Inferior parietal cortex (tissue), 1 donor: ENCODE results near the gene PTCRA.
"Not testable (repeated sequence)": the region's sequence is repeated elsewhere in the genome, so short reads cannot be mapped to it uniquely, and the experiment has no call there.

Source experiments
- DNase-seq: peaks from one replicate; pipeline ENCODE4 v3.0.0-alpha.2; 2016; ENCODE audit errors: extremely low spot score

PTCRA gene

DNA sequence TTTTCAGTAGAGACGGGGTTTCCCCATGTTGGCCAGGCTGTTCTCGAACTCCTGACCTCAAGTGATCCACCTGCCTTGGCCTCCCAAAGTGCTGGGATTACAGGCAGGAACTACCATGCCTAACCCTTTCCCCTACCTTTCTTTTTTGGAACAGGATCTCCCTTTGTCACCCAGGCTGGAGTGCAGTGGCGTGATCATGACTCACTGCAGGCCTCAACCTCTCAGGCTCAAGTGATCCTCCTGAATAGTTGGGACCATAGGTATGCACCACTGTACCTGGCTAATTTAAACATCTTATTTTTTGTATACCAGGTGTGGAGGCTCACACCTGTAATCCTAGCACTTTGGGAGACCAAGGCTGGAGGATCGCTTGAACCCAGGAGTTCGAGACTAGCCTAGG lies 25.5 kb downstream of the PTCRA start:
- not testable (repeated sequence) for DNase-seq

DNA sequence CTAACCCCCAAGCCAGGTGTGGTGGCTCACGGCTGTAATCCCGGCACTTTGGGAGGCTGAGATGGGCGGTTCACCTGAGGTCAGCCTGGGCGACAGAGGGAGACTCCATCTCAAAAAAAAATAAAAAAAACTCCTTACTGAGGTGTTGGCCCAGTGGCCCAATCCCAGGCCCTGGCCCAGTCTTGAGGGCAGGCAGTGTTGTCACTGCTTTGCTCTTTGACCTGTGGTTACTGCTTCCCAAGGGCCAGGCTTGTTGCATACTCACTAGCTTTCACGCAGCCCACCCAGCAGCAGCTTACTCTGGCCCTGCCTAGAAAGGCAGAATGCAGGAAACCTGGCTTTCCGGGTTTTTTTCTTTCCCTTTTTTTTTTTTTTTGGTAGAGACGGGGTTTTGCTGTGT lies 26.6 kb downstream of the PTCRA start:
- no peak for DNase-seq

DNA sequence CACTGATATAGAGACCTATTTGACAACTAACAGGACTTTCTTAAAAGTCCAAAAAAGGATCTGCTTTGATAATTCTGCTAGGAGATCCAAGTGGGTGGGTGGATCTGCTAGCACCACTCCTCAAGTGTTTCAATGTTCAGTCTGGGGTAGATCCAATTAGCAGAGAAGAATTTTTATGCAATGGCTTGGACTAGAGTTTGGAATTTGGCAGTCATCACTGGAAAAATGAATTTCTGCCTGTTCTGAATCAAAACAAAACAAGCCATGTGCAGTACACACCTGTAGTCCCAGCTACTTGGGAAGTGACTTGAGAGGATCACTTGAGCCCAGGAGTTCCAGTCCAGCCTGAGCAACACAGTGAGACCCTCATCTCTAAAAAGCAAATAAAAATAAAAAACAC lies 32.1 kb downstream of the PTCRA start:
- DNase-seq = no peak

DNA sequence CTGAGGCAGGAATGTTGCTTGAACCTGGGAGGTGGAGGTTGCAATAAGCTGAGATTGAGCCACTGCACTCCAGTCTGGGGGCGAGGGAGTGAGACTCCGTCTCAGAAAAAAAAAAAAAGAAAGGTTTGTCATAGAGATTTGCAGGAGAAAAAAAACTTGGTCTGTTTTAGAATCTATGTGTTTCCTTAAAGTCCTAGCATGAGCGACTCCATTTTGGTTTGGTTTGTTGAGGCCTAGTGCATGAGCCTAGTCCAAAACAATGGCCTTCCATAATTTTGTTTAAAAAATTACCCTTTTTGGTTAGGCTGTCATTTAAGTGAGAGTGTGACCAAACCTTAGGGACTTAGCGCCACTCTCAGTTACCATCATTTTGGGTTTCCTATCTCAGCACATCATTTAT lies 36.5 kb downstream of the PTCRA start:
- no peak for DNase-seq

DNA sequence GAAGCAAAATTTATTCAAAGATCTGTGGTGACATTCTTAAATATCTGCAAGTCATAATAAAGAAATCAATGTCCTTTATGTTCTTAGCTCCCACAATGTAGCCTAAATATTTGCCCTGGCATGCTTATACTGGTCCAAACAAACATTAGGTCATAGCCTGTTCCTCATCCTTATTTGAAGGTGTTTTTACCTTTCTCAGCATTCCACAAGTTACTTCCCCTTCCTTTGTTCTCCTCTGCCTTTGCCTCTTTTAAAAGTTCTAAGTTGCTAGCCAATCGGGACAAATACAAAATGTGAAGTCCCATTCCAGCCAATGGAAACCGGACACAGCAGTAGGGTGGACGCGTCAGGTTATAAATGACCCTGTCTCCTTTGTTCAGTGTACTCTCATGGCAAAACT lies 38.6 kb downstream of the PTCRA start:
- not testable (repeated sequence) for DNase-seq

DNA sequence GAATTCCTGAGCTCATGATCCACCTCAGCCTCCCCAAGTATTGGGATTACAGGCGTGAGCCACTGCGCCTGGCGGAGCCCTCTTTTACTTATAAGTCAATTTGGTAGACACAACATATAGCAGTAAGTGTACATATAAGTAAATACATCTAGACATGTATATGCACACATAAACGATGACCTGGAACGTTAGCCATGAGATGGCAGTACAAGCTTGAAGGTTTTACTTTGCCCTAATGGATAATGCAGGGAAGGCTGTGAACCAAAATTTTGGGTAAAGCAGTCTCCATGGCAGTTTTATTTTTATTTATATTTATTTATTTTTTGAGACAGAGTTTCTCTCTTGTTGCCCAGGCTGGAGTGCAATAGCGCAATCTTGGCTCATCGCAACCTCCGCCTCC lies 42.3 kb downstream of the PTCRA start:
- DNase-seq = no peak

DNA sequence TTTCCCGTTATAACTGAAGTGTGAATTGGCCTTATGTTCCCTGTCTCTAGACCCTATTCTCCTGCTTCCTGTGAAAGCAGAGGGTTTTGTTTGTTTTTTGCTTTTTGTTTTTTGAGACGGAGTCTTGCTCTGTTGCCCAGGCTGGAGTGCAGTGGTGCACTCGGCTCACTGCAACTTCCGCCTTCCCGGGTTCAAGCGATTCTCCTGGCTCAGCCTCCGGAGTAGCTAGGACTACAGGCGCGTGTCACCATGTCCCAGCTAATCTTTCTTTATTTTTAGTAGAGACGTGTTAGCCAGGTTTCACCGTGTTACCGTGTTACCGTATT lies 44.0 kb downstream of the PTCRA start:
- DNase-seq = no peak

DNA sequence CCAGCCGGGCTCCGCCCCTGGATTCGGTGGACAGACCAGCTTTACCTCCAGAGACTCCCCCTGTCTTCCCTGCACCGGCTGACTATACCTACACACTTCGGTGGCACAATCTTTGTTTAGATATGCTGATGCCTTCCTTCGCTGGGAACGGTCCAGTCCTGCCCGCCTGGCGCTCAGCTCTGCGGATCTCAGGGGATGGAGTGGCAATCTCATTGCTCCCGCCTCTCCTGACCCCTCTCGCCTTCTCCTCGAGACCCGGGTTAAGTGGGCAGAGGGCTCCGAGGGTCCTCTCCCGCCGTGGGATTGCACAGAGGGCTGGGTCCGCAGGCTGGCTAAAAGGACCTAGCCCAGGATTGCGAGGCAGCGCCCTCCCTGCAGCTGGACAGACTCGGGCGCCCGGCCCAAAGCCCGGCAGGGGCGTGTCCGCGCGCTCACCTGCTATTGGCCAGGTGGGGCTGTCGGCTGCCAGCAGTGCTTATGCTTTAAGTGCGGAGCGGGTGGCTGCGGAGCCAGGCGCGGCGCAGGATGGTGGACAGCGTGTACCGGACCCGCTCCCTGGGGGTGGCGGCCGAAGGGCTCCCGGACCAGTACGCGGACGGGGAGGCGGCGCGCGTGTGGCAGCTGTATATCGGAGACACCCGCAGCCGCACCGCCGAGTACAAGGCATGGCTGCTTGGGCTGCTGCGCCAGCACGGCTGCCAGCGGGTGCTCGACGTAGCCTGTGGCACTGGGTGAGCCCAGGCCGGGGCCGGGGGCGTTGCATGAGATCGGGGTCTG lies 44.6 kb downstream of the PTCRA start, which contains the start of gene GNMT:
TSS of gene GNMT (plus strand) at position 512 of the 777 bp plus-strand sequence. CDS start at position 526, 14 bp downstream.
- no peak for DNase-seq

DNA sequence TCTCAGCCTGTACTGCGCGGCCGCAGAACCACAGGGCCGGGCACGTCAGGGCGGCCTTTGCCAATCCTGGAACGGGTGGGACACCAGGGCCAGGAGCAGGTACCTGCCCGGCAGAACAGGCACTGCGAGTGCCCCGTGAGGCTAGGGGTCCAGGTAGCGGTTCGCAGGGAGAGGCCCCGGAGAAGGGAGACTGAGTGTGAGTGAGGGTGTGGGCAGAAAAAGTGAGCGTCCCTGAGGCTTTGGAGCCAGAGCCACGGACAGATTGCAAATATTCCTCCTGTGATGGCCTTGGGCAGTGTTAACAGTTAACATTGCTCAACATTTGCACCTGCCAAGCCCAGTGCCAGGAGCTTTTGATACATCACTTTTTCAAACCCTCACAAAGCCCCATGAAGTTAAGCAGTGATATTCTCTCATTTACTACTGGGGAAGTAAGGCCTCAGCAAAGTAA lies 45.2 kb downstream of the PTCRA start:
- no peak for DNase-seq

DNA sequence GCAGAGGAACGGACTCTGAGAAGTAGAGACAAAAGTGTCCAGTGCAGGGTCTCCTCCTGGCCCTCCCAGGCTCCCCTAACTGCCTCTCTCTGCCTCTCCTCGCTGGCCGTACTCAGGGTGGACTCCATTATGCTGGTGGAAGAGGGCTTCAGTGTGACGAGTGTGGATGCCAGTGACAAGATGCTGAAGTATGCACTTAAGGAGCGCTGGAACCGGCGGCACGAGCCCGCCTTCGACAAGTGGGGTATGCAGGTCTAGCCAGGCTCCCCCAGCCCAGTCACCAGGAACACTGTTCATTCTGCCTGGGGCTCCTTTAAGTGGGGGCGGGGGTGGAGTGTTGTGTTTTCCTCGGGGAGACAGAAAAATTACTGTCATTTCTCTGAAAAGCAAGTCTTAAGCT lies 46.2 kb downstream of the PTCRA start:
- DNase-seq = no peak

DNA sequence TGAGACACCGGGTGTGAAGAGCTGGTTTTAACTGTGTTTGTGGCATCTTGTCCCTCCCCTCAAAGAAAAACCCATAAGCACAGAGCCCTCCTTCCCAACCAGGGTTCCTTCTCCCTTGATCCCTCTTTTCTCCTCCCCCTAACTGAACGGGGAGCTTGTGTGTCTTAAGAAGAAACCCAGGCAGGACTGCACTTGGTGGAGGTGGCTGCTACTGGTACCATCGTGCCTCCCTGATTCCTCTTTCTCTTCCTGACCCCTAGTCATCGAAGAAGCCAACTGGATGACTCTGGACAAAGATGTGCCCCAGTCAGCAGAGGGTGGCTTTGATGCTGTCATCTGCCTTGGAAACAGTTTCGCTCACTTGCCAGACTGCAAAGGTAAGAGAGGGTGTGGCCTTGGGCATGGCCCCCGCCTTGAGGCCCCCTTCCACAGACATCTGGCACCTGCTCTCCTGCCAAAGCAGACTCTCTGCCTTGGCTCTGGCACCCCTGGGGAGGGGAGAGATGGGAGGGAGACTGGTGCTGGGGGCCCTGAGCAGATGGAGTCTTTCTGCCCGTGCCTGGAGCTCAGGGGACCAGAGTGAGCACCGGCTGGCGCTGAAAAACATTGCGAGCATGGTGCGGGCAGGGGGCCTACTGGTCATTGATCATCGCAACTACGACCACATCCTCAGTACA lies 46.8 kb downstream of the PTCRA start:
- DNase-seq = no peak

DNA sequence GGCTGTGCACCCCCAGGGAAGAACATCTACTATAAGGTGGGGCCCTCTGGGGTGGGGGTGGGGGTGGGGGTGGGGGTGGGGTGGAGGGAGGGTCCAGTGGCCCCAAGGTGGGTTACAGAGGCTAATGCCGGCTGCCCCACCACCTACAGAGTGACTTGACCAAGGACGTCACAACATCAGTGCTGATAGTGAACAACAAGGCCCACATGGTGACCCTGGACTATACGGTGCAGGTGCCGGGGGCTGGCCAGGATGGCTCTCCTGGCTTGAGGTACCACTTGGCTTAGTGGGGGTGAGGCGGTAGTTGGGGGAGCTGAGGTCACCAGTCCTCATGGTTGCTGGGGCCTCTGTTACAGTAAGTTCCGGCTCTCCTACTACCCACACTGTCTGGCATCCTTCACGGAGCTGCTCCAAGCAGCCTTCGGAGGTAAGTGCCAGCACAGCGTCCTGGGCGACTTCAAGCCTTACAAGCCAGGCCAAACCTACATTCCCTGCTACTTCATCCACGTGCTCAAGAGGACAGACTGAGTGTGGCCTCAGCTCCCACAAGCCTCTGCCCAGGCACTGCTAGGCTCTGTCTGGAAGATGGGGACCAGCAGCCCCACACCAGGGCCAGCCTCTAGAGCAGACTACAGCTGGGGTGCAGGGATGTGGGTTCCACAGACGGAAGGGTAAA lies 47.5 kb downstream of the PTCRA start:
- no peak for DNase-seq

DNA sequence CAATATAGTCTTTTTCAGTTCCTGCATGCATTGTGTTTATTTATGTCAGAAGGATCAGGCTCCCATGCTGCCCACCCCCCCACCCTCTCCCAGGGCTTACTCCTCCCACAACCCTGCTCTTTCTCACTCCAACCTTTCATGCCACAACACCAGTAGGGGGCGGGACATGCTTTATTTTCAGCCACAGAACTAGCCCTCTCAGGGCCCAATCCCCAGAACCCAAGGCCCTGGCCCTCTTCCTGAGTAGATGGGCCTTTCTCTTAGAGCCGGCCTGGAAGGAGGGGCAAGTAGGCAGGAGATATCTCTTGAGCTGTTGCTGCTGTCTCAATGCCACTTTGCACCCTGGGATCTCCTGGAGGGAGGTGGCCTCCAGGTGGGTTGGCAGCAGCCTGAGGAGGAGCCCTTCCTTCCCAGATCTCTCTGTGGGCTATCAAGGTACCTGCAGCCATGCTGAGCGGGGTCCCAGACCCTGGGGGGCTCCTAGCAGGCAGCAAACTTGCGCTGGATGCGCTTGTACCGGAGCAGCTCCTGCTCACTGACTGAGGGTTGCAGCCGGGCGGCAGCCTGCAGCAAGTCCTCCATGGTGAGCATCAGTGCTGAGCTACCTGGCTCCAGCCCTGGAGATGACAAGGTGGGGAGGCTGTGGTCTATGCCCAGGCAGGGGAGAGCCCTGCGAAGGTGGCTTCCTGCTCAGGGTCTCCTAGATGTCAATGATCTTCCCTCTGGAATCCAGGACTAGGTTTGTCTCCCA lies 48.2 kb downstream of the PTCRA start:
- DNase-seq = no peak

DNA sequence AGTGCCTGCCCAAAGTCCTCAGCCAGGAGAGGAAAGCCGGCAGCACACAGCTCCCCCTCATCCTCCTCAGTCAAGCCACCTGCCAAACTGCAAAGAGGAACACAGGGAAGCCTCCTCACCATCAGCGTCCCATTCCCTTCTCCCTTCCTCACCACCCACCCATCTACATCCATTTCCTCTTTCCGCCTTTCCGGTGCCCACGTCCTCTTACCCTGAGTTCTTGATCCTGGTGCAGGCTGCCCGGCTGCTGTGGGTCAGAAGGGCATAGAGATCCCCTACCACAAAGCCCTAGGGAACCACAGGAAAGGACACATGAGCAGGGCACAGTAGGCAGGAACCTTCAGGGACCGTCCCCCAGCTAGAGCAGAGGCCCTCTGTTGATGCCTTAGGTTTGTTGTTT lies 50.7 kb downstream of the PTCRA start:
- DNase-seq = no peak

DNA sequence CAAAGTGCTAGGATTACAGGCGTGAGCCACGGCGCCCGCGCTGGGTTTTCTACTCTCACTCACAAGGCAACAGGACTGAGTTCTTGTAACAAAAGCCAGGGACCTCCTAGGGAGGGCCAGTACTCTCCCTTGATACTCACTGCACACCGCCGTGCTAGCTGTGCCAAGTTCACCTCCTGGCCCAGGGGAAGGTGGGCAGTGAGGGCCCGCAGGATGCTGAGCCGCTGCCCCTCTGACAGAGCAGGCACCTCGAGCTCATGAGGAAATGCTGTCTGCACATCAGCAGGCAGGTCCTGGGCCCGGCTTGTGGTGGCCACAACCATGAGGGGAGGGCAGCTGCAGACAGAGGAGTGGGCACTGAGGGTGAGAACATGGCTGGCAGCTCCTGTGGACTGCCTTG lies 51.4 kb downstream of the PTCRA start:
- no peak for DNase-seq

DNA sequence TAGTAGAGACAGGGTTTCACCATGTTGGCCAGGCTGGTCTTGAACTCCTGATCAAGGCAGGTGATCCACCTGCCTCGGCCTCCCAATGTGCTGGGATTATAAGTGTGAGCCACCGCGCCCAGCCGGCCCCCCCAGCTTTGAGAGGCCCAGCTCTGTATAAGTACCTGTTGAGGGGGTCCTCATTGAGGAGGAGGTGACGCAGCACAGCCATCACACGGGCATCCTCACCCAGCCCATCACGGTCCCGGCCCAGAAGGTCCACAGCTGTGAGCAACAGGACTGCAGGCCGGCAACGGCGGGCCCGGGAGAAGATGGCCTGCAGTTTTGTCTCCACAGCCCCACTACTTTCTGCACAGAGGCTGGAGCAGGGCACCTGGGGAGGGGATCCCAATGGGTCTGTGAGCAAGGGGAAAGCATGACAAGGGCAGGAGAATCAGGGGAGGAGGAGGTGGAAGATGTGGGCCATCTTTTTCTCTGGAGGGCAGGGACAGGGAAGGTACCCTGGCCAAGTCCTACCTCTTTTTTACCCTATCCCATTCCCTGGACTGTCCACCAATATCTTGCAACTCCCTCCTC lies 52.4 kb downstream of the PTCRA start:
- DNase-seq = no peak

DNA sequence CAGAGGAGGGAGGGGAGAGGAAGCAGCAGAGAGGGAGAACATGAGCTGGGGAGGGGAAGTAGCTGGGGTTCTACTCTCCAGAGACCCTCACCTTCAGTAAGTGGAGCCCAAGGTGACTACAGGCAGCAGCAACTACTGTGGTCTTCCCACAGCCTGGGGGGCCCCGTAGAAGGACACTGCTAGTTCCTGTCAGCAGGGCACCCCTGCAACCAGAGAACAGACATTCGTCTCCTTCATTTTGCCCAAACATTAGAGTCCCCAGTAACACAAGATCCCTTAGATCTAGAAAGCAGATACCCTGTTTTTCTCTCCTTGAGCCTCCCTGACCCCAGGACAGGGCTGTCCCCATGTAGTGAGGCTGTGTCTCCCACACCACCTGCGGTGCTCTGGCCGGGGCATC lies 52.9 kb downstream of the PTCRA start:
- DNase-seq = no peak

DNA sequence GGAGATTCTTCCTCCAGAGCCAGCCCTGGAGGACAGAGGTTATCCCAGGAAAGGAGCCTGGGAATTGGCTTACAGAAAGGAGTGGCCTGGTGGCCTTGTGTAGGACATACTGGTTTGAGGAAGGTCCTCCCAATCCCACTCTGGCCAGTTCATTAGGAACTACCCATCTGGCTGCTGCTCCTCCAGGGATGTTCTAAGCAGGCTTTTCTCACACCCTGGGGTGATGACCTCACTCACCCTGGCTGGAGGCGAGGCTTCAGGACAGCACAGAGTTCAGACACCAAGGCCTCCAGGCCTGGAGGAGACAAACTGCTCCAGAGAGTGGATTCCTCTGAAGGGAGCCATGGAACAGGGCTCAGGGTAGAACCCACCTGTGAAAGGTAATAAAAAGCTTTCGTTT lies 53.6 kb downstream of the PTCRA start:
- no peak for DNase-seq

DNA sequence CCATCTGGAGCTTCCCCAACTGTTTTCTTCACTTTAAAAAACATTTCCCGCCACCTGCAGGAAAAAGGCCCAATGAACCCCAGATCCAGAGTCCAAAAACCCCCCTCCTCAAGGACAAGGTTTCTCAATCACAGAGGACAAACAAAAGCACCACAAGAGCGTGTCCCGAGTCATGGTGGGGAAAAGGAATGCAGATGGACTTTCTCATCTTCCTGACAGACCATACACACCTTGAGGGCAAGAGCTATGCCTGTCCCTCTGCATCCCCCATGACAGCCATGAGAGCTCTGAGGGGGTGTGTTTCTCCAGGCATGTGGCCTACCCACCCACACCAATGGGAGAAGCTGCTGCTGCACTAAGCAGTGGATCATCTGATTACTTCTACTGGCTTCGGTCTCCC lies 54.1 kb downstream of the PTCRA start:
- DNase-seq = no peak

DNA sequence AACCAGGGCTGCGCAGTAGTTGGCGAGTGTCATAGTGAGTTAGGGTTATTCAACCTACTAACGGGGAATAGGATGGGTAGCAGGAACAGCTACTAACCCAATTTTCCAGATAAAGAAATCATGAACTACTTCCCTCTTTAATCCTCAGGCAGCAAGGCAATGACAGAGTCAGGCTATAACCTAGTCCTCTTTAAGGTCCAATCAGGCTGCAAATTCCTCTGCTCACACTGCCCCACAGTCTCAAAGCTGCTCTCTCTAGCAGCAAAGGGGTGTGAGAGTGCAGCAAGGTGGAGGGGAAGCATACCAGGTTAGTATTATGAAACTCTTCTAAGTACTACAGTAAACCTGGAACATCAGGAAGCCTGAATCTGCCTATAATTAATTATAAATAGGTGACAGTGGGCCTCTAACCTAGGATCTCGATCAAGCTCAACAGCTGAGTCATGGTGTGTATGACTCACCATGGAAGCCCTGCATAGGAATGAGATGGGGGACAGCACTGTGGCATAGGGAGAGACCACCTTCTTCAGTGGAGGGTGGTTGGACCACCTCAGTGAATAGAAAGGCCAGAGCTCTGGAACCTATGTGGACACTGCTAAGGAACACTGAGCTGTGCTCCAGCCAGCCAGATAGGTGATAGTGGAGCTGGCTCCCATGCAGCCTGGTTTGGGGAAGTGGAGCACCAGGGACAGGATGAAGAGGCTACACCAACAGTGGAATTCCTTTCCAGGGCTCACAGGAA lies 55.2 kb downstream of the PTCRA start:
- no peak for DNase-seq

DNA sequence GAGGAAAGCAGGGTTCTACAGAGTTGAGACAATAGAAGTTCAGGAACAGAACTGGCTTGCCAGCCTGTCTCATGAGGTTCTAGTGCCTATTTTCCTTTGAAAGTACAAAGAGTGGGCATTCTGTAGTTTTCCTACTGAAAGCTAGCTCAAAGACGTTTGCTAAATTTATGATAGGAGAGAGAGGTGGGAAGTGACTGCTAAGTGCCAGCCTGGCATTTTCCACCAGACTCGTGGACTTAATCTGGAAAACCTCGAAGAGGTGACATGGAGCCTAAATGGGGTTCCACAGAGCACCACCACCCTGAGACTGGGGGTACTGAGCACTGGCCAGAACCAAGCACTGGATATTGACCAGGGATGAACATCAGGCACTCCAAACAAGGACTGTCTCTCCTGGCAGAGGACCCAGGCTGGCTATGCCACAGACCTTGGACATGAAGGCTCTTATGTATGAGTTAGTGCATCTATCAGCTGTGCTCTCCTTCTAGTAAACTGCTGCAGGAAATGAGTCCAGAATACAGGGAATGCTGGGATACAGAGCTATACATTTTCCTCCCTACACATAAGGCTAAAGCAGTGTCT lies 56.0 kb downstream of the PTCRA start:
- peak; percentile 45 for DNase-seq
